Putamen (tissue), 1 donor: ENCODE data around the gene GNG14.
A peak's percentile ranks its signal among the peaks of the same experiment; 100 is the strongest.
"Not testable (repeated sequence)": the region's sequence is repeated elsewhere in the genome, so short reads cannot be mapped to it uniquely, and the experiment has no call there.

Experiments used
- DNase-seq: peaks from one replicate; pipeline ENCODE4 v3.0.0-alpha.2; 2016; ENCODE audit warnings: low spot score

GNG14 gene

GRCh38 chr19:12696366-12697335, 8.9 kb downstream of the GNG14 start, which contains the start of gene FBXW9:
TSS of gene FBXW9 (minus strand) at chr19:12696631. CDS start at chr19:12696581, 50 bp downstream.
- peak; percentile 96 for DNase-seq

- DNase-seq: not testable (repeated sequence)
These were observed 9.6 kb downstream of the GNG14 start for GRCh38 chr19:12697425-12697824.

GRCh38 chr19:12698138-12698537, 10.3 kb downstream of the GNG14 start:
- no peak for DNase-seq

DNA sequence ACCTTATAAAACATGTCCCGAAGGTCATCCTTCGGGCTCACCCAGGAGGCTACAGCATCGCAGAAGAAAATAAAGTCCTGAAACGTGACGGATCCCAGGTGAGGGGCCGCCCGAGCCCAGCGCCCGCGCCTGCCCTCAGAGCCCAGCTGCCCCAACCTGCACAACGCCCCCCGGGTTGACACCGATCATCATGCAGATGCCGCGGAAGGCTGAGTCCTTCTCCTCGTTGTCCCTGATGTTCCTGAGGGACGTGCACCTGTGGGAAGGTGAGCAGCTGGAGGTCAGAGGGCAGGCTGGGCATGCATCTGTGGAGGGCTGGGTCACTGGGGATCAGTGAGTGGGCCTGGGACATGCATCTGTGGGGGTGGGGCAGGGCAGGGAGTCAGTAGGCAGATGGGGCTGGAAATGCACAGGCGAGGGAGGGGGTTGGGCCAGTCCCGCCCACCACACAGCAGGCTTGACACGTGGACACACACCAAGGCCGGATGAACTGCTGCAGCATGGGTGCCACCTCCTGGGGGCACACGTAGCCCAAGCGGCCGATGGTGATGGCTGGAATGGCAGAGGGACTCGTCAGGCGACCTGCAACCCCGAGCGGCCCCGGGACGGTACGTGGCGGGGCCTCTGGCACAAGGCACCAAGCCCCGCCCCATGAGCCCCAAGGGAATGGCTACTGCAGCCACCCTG, 13.9 kb downstream of the GNG14 start:
- DNase-seq: no peak

GRCh38 chr19:12703046-12703445, 15.2 kb downstream of the GNG14 start:
- no peak for DNase-seq

DNA sequence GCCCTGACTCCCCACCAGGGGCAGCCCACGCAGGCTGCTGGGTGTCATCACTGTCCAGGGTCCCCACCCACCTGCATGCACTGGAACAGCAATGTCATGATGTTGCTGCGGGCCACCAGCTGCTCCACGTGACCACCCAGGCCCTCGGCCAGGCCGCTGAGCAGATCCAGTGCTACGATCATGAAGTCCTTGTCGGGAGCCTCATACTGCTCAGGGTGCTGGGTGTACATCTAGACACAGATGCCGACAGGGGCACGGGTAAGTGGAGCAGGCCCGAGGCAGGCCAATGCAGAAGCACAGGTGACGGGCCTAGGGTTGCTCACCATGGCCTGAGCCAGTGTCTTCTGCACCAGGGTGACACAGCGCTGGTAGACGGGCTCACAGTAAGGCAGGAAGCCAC, 17.4 kb downstream of the GNG14 start:
- DNase-seq: no peak

DNA sequence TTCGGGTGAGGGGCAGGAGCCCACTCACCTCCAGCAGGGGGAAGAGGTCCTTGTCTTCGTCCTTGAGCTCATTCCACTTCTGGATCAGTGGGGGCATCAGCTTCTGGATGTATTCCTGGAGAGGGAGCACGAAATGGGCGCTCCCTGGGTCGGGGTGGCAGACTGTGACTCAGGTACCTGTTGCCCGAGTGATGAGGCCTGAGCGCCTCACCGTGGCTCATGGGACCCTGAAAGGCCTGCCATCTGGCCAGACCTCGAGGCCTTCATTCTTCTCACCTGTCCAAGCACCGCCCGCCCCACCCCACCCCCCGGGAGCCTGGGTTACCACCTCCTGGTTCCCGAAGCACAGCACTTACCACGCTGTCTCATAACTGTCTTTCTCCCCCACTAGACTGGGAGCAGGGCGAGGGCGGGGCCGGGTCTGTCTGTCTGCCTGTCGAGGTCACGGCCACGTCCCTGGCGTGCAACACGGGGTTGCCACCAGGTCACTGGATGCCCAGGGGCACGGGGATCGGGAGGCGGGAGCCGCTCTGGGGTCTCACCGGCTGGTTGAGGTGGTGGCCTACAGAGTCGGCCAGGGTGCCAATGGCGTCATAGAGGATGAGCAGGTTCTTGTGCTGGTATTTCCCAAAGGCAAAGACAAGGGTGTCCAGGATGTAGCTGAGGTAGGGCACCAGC, 18.0 kb downstream of the GNG14 start:
- DNase-seq: no peak

DNA sequence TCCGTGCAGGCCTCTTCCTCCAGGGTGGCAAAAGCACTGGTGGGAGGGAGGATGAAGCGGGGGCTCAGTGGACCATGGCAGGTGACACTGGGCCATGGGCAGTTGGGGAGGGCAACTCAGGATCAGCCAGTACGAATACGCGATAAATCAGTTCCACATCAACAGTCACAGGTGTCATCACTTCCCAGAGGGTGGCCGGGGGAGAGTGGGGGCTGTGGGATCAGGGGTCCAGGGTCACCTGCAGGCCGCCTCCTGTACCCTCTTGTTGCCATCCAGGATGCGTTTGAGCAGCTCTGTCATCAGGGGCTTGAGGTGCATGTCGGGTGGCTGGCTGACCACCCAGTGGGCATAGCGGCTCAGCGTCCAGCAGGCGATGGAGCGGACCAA, 18.5 kb downstream of the GNG14 start:
- no peak for DNase-seq

DNA sequence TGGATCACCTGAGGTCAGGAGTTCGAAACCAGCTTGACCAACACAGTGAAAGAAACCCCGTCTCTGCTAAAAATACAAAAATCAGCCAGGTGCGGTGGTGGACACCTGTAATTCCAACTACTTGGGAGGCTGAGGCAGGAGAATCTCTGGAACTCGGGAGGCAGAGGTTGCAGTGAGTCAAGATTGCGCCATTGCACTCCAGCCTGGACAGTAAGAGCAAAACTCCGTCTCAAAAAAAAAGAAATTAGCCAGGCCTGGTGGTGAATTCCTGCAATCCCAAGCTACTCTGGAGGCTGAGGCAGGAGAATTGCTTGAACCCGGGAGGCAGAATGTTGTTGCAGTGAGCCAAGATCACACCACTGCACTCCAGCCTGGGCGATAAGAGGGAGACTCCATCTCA, 20.8 kb downstream of the GNG14 start:
- no peak for DNase-seq

DNA sequence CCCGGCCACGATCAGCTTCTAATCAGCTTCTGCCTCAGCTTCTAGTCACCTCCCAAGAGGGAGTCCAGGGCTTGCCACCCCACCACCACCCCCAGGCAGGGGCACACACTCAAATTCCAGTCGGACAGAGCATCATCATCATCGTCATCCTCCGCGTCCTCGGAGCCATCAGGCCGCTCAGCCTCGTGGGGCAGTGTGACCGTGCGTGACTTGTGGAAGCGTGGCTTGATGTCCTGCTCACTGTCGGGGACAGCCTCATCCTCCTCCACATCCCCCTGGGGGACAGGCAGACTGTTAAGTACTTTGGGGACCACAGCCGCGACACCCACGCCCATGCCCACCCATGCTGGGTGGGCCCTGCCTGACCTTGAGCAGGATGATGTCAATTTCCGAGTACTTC, 23.4 kb downstream of the GNG14 start:
- DNase-seq: no peak

DNA sequence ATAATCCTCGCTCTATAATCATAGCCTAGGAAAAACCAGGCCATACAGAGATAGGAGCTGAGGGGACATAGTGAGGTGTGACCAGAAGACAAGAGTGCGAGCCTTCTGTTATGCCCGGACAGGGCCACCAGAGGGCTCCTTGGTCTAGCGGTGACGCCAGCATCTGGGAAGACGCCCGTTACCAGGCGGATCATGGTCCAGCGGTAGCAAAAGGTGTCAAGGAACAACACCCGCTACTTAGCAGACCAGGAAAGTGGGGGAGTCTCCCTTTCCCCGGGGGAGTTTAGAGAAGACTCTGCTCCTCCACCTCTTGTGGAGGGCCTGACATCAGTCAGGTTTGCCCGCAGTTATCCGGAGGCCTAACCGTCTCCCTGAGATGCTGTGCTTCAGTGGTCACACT, 24.3 kb downstream of the GNG14 start:
- DNase-seq: not testable (repeated sequence)

GRCh38 chr19:12713304-12713703, 25.5 kb downstream of the GNG14 start:
- DNase-seq: not testable (repeated sequence)

DNA sequence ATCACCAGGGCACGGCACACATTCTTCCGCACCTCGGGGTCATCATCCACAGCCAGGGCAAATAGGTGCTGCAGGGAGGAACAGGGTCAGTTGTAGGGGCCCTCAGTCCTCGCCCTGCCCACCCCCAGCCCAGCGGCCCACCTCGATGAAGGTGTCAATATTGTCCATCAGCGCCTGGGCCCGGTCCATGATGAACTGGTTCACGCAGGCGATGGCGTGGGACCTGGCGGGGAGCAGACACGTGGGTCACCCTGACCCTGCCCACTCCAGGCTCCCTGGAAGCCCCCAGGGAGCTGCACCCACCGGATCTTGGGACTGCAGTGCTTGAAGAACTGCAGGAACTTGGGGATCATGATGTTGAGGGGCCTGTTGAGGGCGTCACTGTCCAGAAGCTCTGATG, 27.3 kb downstream of the GNG14 start:
- no peak for DNase-seq

- no peak for DNase-seq
These were observed 28.1 kb downstream of the GNG14 start for GRCh38 chr19:12715929-12716328.

DNA sequence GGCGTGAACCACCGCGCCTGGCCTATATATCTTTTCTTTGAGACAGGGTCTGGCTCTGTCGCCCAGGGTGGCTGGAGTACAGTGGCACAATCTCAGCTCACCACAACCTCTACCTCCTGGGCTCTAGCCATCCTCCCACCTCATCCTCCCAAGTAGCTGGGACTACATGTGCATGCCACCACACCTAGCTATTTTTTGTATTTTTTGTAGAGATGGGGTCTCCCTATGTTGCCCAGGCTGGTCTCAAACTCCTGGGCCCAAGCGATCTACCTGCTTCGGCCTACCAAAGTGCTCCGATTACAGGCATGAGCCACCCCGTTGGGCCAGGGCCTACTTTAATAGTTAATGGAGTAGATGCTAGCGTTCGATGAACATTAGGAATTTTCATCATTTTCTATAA, 32.5 kb downstream of the GNG14 start:
- DNase-seq: no peak

DNA sequence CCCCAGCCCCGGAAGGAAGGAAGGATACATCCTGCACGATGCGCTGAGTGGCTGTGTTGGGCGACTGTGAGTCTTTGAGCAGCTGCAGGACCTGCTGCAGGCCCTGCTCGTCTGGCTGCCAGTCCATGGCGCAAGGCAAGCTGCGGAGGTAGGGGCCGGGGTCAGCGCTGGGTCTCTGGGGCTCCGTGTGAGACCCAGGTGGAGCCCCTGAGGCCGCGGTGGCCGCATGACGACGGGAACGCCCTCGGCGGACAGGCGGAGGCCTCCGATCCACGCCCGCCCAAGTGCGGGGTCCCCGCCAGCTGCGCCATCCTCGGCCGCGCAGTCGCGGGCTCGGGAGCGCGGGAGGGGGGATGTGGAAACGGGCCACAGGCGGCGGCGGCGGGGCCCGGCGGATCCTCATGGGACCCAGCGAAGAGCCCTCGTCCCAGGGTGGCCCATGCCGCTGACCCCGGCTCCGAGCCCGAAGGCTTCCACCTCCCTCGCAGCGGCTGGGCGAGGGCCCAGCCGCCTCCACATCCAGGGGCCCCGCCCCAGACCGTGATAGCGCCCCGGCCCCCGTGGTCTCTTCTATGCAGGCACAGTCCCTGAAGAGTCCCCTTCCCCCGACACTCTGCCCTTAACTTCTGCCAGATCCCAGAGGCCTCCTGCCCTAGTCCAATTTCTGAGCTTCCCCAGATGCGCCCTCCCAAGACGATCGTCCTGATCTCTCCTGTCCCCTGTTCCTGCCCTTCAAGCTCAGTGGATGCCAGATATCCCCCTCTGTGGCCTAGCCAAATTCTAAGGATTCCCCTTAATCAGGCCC, 33.3 kb downstream of the GNG14 start:
- DNase-seq: no peak

- peak; percentile 60 for DNase-seq
These were observed 34.1 kb downstream of the GNG14 start for GRCh38 chr19:12721656-12722565.

DNA sequence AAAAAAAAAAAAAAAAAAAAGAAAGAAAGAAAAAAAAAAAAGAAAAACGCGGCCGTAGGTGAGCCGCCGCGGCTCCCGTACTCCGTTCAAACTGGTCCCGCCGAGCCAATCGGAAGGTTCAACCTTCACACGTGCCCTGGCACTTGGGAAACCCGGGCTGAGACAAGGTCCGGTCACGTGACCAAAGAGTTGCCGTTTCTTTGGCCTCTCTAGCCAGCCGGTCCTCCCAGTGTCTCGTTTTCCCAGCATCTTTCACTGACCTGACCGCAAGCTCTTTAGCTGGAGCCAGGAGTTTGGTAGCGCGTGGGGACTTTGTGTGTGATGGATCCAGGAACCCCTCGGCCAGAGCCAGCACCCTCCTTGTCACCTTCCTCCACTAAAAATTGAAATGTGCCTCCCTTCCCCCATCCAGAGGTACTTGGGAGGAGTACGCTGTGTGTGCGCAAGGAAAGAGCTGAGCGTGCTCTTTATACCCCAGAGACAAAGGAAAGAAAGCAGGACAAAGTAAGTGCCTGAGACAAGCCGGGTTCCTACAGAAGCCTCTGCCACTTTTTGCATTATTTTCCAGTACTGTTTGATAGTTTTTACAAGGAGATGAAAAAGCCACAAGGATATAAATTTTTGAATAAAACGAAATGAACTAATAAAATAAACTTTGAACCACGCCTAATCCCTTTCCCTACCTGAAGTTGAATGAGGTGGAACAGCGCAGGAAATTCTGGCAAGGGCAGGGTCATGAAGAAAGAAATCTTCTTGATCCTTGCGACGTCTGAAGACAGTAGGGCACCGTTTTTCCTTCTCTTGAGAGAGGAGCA, 35.0 kb downstream of the GNG14 start:
- DNase-seq: peak; percentile 98

GRCh38 chr19:12723381-12723640, 35.5 kb downstream of the GNG14 start:
- no peak for DNase-seq
